Activated T-helper 17 cell treated with anti-CD3 and anti-CD28 coated beads, Interleukin-2, amount 50 U/mL, for 72 hours (primary cell): ENCODE data around the gene URI1. TPM values are rescaled to one million over a fixed set of nuclear protein-coding genes. Genes with fewer than 3 reads are reported as not detected.
"Not testable (repeated sequence)": the region's sequence is repeated elsewhere in the genome, so short reads cannot be mapped to it uniquely, and the experiment has no call there.

Source experiments
- ATAC-seq: fragments of 150-1000 bp; cut with Tn5 transposase; replicated peaks from 2 replicates; pipeline ENCODE4 v1.10.0; 2021; ENCODE audit warnings: mild to moderate bottlenecking, moderate library complexity
- H3K27ac Mint-ChIP-seq: one replicate; pipeline ENCODE4 v1.8.0; 2022; ENCODE audit warnings: mixed read lengths
- H3K27me3 Mint-ChIP-seq: one replicate; pipeline ENCODE4 v1.8.0; 2022; ENCODE audit warnings: mixed read lengths
- H3K36me3 Mint-ChIP-seq: one replicate; pipeline ENCODE4 v1.8.0; 2022; ENCODE audit warnings: low read depth, mild to moderate bottlenecking, mixed read lengths
- H3K4me1 Mint-ChIP-seq: one replicate; pipeline ENCODE4 v1.8.0; 2022; ENCODE audit warnings: mixed read lengths
- H3K4me3 Mint-ChIP-seq: one replicate; pipeline ENCODE4 v1.8.0; 2022; ENCODE audit warnings: mild to moderate bottlenecking, mixed read lengths
- H3K9me3 Mint-ChIP-seq: one replicate; pipeline ENCODE4 v1.8.0; 2022; ENCODE audit warnings: mixed read lengths
- total RNA-seq, 2 donors: library from RNA; stranded (reverse); gene quantifications; one replicate each; pipeline ENCODE4 v1.2.3, GENCODE V29; 2022

URI1 gene
- total RNA-seq, 2 donors from 2014 or later: 61.8 to 72.8 TPM

DNA sequence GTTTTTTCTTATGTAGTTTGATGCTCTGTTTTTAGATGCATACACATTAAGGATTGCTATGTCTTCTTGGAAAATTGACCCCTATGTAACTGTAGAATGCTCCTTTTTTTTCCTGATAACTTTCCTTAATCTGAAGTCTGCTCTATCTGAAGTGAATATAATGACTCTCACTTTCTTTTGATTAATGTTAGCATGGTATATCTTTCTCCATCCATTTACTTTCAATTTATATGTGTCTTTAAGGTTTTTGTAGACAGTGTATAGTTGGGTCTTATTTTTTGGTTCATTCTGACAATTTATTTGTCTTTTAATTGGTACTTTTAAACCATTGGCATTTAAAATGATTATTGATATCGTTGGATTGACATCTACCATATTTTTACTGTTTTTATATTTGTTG lies 92.3 kb downstream of the URI1 start:
- Mint-ChIP-seq H3K9me3 (peaks cover 23% of the 10 kb centered on the region), H3K27ac (no peak overlapping the region), H3K27me3 (no peaks in the 10 kb centered on the region), H3K36me3 (peaks cover 96% of the 10 kb centered on the region), H3K4me3 (no peak overlapping the region), H3K4me1 (peaks cover 9% of the 10 kb centered on the region)
- ATAC-seq: no peak

DNA sequence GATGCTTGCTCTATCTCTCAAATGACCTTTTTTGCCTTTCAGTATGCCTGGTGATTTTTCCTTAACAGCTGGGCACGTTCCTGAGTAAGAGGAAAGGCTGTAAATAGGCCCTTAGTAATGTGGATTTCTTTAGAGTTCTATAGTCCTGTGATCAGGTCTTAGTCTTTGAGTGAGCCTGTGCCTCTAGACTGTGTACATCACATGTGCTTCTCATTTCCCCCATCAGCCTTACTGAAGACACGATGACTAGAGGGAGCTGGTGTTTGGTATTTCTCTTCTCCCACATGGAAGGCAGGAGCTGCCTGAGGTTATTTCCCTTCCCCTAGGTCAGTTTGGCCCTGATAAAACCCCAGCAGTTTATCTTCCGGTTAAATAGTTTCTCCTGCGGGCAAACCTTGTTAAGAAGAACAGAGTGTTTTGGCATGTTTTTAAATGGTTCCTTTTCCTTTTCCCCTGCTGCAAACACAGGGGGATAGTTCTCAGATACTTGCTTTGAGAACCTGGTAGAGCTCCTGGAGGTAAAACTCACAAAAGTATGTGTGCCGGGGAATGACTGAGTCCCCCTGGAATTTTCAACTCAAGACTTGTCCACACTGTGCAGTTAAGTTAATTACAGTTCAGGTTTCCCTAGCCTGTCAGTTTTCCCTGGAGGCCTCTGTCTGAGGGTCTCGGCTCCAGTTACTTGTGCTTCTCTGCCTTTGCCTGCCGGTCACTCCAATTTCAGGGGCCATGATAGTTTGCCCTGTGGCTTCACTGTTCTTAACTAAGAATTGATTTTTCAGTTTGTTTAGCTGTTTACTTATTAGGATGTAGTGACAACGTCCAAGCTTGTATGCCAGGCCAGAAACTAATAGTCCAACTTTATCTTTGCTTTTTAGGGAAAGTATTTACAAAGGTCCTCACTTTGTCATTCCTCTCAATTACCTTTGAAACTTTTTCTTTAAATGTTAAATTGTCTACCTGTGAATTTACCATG lies 94.4 kb downstream of the URI1 start:
- Mint-ChIP-seq H3K27me3 (no peaks in the 10 kb centered on the region), H3K4me1 (no peaks in the 10 kb centered on the region), H3K4me3 (no peak overlapping the region), H3K9me3 (peaks cover 27% of the 10 kb centered on the region), H3K36me3 (peaks cover 81% of the 10 kb centered on the region), H3K27ac (no peak overlapping the region)
- no peak for ATAC-seq

DNA sequence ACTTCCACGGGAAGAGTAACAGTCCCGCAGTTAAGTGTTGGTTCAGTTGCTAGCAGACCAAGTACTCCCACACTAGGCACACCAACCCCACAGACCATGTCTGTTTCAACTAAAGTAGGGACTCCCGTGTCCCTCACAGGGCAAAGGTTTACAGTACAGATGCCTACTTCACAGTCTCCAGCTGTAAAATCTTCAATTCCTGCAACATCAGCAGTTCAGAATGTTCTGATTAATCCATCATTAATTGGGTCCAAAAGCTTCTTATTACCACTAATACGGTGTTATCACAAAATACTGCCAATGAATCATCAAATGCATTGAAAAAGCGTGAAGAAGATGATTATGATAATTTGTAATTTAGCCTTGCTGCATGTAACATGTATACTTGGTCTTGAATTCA lies 95.8 kb downstream of the URI1 start:
- Mint-ChIP-seq H3K27ac (no peak overlapping the region), H3K9me3 (peaks cover 26% of the 10 kb centered on the region), H3K4me1 (peaks cover under 1% of the 10 kb centered on the region), H3K36me3 (peaks cover 67% of the 10 kb centered on the region), H3K4me3 (no peak overlapping the region), H3K27me3 (no peaks in the 10 kb centered on the region)
- ATAC-seq: no peak

DNA sequence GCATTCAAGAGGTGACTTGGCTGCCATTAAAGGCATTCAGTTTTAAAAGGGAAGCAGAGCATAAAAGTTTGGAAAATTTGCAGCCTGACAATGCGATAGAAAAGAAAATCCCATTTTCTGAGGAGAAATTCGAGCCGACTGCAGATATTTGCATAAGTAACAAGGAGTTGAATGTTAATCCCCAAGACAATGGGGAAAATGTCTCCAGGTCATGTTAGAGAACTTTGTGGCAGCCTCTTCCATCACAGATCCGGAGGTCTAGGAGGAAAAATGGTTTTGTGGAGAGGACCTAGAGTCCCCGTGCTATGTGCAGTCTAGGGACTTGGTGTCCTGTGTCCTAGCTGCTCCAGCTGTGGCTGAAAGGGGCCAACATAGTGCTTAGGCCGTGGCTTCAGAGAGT lies 99.9 kb downstream of the URI1 start:
- not testable (repeated sequence) for ATAC-seq, H3K27me3 Mint-ChIP-seq, H3K4me3 Mint-ChIP-seq, H3K4me1 Mint-ChIP-seq, H3K27ac Mint-ChIP-seq
- Mint-ChIP-seq H3K36me3 (peaks cover 27% of the 10 kb centered on the region), H3K9me3 (peaks cover 12% of the 10 kb centered on the region)

DNA sequence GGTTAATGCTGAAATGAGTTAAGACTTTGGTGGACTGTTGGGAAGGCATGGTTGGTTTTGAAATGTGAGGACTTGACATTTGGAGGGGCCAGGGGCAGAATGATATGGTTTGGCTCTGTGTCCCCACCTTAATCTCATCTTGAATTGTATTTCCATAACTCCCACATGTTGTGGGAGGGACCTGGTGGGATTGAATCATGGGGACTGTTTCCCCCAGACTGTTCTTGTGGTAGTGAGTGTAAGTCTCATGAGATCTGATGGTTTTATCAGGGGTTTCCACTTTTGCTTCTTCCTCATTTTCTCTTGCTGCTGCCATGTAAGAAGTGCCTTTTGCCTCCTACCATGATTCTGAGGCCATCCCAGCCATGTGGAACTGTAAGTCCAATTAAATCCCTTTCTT lies 101.0 kb downstream of the URI1 start:
- H3K27me3 Mint-ChIP-seq, H3K9me3 Mint-ChIP-seq, H3K4me3 Mint-ChIP-seq, H3K4me1 Mint-ChIP-seq, H3K27ac Mint-ChIP-seq, ATAC-seq: not testable (repeated sequence)
- H3K36me3 Mint-ChIP-seq: peaks cover 16% of the 10 kb centered on the region

DNA sequence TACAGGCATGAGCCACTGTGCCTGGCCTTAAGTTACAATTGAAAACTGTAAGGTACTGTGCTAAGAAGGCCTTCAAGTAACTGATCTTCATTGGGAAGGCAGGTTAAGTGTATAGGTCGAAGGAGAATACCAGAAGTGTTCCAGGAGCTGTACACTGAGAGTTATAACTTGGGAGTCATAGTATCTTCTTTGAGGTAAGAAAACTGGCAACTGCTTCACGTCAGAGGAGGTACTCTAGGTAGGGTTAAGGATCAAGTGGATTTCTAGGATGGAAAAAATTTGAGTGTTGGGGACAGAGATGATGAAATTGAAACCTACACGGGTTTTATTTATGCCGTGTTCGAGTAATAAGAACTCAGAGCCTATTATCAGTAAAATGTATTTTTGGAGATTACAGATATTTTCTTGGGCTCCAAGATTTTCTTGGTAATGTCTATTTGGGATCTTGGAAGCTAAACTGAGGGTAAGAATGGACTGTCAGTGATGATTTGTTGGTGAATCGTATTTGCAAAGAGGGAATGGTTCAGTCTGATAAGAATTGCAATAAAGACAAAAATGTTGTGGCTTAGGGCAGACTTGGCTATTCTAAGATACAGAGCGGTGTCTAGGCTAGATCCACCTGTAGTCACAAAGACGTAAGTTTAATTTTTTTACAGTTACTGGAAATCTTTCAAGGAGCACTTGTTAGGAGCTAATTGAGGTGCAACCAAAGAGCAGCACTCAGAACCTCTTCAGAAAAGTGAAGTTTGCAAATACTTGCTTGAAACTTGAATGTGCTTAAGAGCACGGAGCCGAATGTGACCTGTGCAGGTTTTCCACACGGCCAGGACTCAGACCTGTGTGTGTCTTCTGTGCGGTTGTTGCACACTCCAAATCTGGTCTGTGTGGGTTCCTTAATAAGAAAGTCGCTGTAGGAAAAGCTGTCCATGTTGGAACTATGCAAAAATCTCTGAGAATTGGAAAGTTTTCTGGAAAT lies 102.5 kb downstream of the URI1 start:
- Mint-ChIP-seq H3K27ac (no peak overlapping the region), H3K4me3 (no peak overlapping the region), H3K27me3 (no peaks in the 10 kb centered on the region), H3K4me1 (peaks cover 6% of the 10 kb centered on the region), H3K9me3 (peaks cover 3% of the 10 kb centered on the region), H3K36me3 (peaks cover 7% of the 10 kb centered on the region)
- no peak for ATAC-seq

DNA sequence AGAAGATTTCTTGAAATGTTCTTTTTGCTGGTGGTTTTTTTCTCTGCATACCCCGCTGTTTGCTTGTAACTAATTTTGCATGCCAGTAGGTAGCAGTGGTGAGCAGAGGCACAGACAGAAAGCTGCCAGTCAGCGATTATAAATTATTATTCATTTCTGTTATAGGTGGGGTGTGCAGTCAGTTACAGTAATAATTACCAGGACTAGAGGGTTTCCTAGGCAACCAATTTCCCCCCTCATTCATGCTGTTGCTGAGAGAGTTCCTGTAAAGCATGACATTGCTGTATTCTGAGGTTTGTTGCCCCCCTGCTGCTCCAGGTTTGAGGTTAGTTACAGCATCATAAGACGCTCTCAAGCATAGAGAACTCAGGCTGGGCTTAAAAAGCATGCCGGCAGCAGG lies 104.5 kb downstream of the URI1 start:
- Mint-ChIP-seq H3K4me1 (peaks cover 9% of the 10 kb centered on the region), H3K4me3 (no peak overlapping the region), H3K27ac (no peak overlapping the region), H3K36me3 (no peaks in the 10 kb centered on the region), H3K9me3 (no peaks in the 10 kb centered on the region), H3K27me3 (no peaks in the 10 kb centered on the region)
- no peak for ATAC-seq

DNA sequence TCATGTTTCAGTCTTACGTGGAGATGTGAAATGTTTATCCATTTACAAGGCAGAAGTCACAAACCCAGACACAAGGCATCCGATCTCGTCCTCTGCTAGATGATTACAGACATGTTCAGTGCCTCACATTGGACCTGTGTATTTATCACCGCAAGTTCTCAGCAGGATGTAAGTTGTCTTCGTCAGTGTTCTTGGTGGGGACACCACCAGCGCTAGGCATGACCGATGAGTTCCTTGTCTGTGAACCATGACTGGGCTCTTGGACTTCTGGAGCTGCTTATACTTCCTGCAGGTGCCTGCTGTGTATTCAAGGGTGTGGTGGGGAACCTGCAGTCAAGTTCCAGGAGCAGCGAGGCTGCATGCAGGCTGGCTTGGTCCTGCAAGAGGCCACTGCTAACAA lies 105.4 kb downstream of the URI1 start:
- Mint-ChIP-seq H3K36me3 (no peaks in the 10 kb centered on the region), H3K9me3 (no peaks in the 10 kb centered on the region), H3K4me1 (peaks cover 11% of the 10 kb centered on the region), H3K4me3 (no peak overlapping the region), H3K27me3 (no peaks in the 10 kb centered on the region), H3K27ac (no peak overlapping the region)
- no peak for ATAC-seq

DNA sequence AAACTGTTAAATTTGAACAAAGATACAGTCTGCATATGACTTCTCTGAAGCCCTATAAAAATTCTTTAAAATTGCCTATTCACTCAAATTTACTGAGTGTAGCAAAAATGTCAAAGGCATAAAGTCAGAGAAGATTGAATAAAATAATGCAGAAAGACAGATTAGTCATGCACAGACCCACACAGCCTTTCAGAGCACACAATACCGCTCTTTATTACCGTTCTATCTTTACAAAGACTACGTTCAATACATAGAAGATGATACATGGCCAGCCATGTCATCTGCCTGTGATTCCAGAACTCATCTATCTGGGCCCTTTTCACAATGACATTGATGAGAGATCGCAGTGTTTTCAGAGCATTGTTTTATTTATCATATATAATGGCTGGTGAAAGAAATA lies 107.2 kb downstream of the URI1 start:
- no peaks in the 10 kb centered on the region for H3K9me3 Mint-ChIP-seq
- no peaks in the 10 kb centered on the region for H3K27me3 Mint-ChIP-seq

DNA sequence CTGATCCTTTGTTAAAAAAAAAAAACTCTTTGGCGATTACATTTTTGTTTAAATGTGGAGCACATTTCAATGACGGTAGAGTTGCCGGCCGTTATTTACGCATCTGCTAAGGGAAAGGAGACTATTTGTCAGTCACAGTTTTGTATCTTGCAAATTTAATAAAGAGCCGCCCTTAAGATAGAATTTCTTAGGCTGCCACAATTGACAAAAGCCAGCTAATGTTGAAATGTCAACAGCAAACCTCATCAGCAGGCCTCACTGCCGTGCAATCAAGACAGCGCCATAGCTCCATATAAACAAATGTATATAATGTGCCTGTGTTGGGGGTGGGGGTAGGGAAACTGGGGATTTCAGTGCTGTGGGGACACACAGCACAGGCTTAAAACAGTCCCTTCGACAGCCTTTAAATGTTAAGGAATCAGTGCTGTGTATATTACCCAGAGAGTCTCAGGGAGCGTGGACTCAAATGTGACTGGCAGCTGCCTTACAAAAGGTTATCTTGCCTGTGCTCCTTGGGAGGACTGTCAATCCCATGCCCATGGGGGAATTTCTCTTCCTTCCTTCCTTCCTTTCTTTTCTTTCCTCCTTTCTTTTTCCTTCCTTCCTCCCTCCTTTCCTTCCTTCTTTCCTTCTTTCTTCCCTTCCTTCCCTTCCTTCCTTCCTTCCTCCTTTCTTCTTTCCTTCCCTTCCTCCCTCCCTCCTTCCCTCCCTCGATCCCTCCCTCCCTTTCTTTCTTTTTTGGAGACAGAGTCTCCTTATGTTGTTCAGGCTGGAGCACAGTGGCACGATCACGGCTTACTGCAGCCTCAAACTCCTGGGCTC lies 108.0 kb downstream of the URI1 start:
- H3K27me3 Mint-ChIP-seq: no peaks in the 10 kb centered on the region
- H3K4me3 Mint-ChIP-seq: no peak overlapping the region

More for the DNA sequence above, 107.2 kb downstream of the URI1 start:
- ATAC-seq: no peak
- Mint-ChIP-seq H3K36me3 (no peaks in the 10 kb centered on the region), H3K4me1 (peaks cover 4% of the 10 kb centered on the region), H3K27ac (no peak overlapping the region), H3K4me3 (no peak overlapping the region)

DNA sequence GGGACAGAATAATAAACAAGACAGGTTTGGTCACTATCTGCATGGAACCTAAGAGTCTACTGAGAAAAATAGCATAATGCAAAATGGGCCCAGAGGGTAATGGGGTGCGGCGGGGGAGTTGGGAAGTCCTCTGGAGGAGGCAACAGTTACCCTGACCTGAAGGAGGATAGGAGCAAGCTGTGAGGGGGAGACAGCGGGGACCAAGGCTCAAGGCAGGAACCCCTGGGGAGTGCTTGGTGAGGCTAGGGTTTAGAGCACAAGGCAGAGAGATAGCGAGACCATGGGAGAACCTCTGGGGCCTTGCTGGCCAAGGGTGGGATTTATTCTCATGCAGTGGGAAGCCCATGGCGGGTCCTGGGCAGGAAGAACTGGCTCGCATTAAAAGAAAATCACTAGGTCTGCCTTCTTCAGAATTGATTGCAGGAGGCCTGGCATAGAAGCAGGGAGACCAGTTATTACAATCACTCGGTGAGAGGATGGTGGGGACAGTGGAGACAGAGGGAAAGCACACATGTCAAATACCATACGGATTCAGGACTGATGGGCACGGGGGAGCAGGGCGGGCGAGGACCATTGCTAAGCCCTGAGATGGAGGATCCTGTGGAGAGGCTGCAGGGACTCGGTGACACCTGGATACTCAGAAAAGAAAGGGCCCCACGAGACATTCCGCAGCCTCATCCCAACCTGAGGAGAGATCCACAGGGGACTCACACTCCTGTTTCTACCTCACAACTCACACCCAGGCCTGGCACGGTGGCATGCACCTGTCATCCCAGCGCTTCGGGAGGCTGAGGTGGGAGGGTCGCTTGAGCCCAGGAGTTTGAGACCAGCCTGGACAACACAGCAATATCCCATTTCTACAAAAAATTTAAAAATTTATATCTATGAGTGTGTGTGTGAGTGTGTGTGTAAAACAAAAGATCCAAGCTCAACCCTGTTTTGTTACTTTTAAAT lies 110.4 kb downstream of the URI1 start:
- ATAC-seq: no peak

More for the DNA sequence above, 108.0 kb downstream of the URI1 start:
- Mint-ChIP-seq H3K27ac (no peak overlapping the region), H3K36me3 (no peaks in the 10 kb centered on the region), H3K4me1 (peaks cover 4% of the 10 kb centered on the region), H3K9me3 (no peaks in the 10 kb centered on the region)
- ATAC-seq: no peak

DNA sequence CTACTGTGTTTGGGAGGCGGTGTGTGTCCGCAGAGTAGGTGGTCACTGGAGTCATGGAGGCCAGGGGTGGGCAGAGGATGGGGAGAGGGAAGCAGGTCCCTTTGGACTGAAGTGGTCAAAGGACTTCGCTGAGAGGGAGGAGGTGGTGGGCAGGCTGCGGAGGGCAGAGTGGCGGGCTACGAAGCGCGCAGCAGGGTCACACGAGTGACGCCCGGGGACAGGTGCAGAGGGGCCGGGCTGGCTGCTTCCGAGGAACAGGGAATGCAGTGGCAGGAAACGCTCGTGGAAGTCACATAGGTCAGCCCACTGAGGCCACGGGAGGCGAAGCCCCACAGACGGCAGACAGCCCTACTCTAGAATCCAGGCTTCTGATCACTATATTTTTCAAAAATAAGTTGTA lies 111.5 kb downstream of the URI1 start:
- H3K27me3 Mint-ChIP-seq: no peaks in the 10 kb centered on the region
- no peak overlapping the region for H3K4me3 Mint-ChIP-seq
- peaks cover 4% of the 10 kb centered on the region for H3K9me3 Mint-ChIP-seq
- no peak for ATAC-seq
- no peaks in the 10 kb centered on the region for H3K36me3 Mint-ChIP-seq
- no peak overlapping the region for H3K27ac Mint-ChIP-seq
- H3K4me1 Mint-ChIP-seq: peaks cover 4% of the 10 kb centered on the region

More for the DNA sequence above, 110.4 kb downstream of the URI1 start:
- Mint-ChIP-seq H3K9me3 (peaks cover under 1% of the 10 kb centered on the region), H3K36me3 (no peaks in the 10 kb centered on the region), H3K27me3 (no peaks in the 10 kb centered on the region), H3K4me1 (peaks cover 4% of the 10 kb centered on the region), H3K27ac (no peak overlapping the region), H3K4me3 (no peak overlapping the region)

DNA sequence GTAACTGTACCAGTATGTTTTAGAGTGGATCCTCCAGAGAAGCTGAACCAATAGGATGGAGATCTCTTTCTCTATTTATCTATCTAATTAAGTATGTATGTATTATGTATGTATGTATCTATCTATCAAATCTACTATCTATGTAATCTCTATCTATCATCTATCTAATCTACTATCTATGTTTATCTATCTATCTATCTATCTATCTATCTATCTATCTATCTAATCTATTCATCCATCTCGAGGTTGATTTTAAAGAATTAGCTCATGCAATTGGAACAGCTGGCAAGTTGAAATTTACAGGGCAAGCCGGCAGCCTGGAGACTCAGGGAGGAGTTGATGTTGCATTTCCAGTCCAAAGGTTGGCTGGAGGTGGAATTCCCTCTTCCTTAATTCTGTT lies 112.2 kb downstream of the URI1 start:
- no peak overlapping the region for H3K4me3 Mint-ChIP-seq
- peaks cover 4% of the 10 kb centered on the region for H3K9me3 Mint-ChIP-seq
- peaks cover 4% of the 10 kb centered on the region for H3K4me1 Mint-ChIP-seq
- no peaks in the 10 kb centered on the region for H3K27me3 Mint-ChIP-seq
- no peak overlapping the region for H3K27ac Mint-ChIP-seq
- H3K36me3 Mint-ChIP-seq: no peaks in the 10 kb centered on the region
- no peak for ATAC-seq
